MM.1S (cell line): ENCODE measurements around the gene ATP10D.
"Not testable (repeated sequence)": the region's sequence is repeated elsewhere in the genome, so short reads cannot be mapped to it uniquely, and the experiment has no call there.

Experiments
- CTCF ChIP-seq: fragments of 300-600 bp; sonication (generic); IDR thresholded peaks from 2 replicates; pipeline ENCODE4 v1.5.1; 2016; ENCODE audit warnings: antibody characterized with exemption, low read length, mixed read lengths
- EZH2 ChIP-seq: fragments of 300-600 bp; sonication (generic); optimal IDR thresholded peaks from 2 replicates; pipeline ENCODE3; 2017; ENCODE audit warnings: low read depth, mild to moderate bottlenecking, antibody characterized with exemption, low read length, mixed read lengths

DNA sequence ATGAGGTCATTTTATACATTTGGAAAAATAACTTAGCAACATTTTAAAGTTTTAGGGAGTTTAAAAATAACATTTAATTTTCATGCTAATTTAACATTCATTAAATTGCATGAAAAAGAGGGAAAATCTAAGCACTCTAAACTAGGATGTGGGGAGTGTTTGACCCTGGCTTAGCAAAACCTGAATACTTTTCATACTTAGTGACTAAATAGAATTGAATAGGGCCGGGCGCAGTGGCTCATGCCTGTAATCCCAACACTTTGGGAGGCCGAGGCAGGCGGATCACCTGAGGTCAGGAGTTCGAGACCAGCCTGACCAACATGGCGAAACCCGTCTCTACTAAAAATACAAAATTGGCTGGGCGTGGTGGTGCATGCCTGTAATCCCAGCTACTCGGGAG is 1.7 kb downstream of the ATP10D start:
- not testable (repeated sequence) for TF ChIP-seq CTCF, EZH2
